B cell (primary cell): ENCODE measurements around the gene NLGN4Y. TPM values are rescaled to one million over a fixed set of nuclear protein-coding genes. Genes with fewer than 3 reads are reported as not detected.

Experiments
- ATAC-seq: fragments of 200-7000 bp; cut with Tn5 transposase; one replicate; pipeline ENCODE4 v1.10.0; 2021; ENCODE audit warnings: low read depth, mild to moderate bottlenecking, moderate number of reproducible peaks, moderate library complexity
- CTCF ChIA-PET: fragments of 350-600 bp; sonication (Branson Sonifier 250); formaldehyde crosslinking; loops from one replicate; lab custom pipeline; 2021; ENCODE audit warnings: antibody characterized with exemption, inconsistent platforms; lab: Charles Lee
- POLR2A ChIA-PET: fragments of 350-600 bp; sonication (Branson Sonifier 250); formaldehyde crosslinking; loops from one replicate; lab custom pipeline; 2021; ENCODE audit warnings: antibody characterized with exemption; lab: Charles Lee
- DNase-seq: peaks from one replicate; pipeline ENCODE4 v3.0.0; 2013
- H2AFZ ChIP-seq: 2 replicates; pipeline ENCODE4 v1.6.1; 2012; ENCODE audit warnings: mild to moderate bottlenecking, low read depth, low read length; ENCODE audit not compliant: insufficient read depth, poor library complexity, severe bottlenecking
- H3K27ac ChIP-seq, 2 donors: 1 replicate in 1 of 2; 2 replicates in 1 of 2; pipeline ENCODE4 v1.5.1; 2012 to 2013; ENCODE audit warnings: low read length in 2 of 2, mild to moderate bottlenecking in 2 of 2, moderate library complexity in 1 of 2
- H3K27me3 ChIP-seq, 4 experiments: fragments of 200-600 bp in 1 of 4; sonication (generic) in 1 of 4; replicated peaks in 1 of 4; 1 replicate in 2 of 4; 2 replicates in 2 of 4; pipeline versions ENCODE4 v1.6.1 to v1.7.0; 2013 to 2016; ENCODE audit warnings: low read length in 3 of 4, mild to moderate bottlenecking in 2 of 4, mixed read lengths in 1 of 4, moderate library complexity in 1 of 4; ENCODE audit not compliant: insufficient read depth in 4 of 4, control insufficient read depth in 3 of 4; ENCODE audit errors: control extremely low read depth in 1 of 4
- H3K36me3 ChIP-seq, 2 experiments: replicated peaks in 1 of 2; 1 replicate in 1 of 2; 2 replicates in 1 of 2; pipeline versions ENCODE4 v1.6.1 to v1.7.1; 2013; ENCODE audit warnings: low read length in 1 of 2; ENCODE audit not compliant: insufficient read depth in 2 of 2, control insufficient read depth in 1 of 2; ENCODE audit errors: control extremely low read depth in 1 of 2, extremely low read depth in 1 of 2
- H3K4me1 ChIP-seq, 2 donors: fragments of 200-600 bp in 1 of 2; sonication (generic) in 1 of 2; 1 replicate in 1 of 2; 2 replicates in 1 of 2; pipeline versions ENCODE4 v1.5.1 to v1.6.1; 2013 to 2017; ENCODE audit warnings: low read length in 2 of 2; ENCODE audit not compliant: control insufficient read depth in 2 of 2, insufficient read depth in 2 of 2
- H3K4me2 ChIP-seq: replicated peaks from 2 replicates; pipeline ENCODE3; 2012; ENCODE audit warnings: mild to moderate bottlenecking, low read depth, low read length; ENCODE audit not compliant: poor library complexity, severe bottlenecking
- H3K4me3 ChIP-seq, 5 experiments: fragments of 200-600 bp in 1 of 5; sonication (generic) in 1 of 5; 1 replicate in 3 of 5; 2 replicates in 2 of 5; pipeline versions ENCODE4 v1.5.1 to v1.7.0; 2011 to 2016; ENCODE audit warnings: low read length in 4 of 5, mild to moderate bottlenecking in 4 of 5, low read depth in 2 of 5, control low read depth in 1 of 5, moderate library complexity in 1 of 5; ENCODE audit not compliant: insufficient read depth in 1 of 5; ENCODE audit errors: control extremely low read depth in 1 of 5, extremely low read depth in 1 of 5
- H3K79me2 ChIP-seq: fragments of 200-600 bp; sonication (generic); one replicate; pipeline ENCODE4 v1.6.0; 2016; ENCODE audit warnings: low read length; ENCODE audit not compliant: control insufficient read depth, insufficient read depth
- H3K9ac ChIP-seq: fragments of 200-600 bp; sonication (generic); 2 replicates; pipeline ENCODE4 v1.6.1; 2017; ENCODE audit warnings: mild to moderate bottlenecking, low read length, moderate library complexity
- H3K9me3 ChIP-seq, 3 donors: one replicate each; pipeline versions ENCODE4 v1.6.1 to v1.7.1; 2013; ENCODE audit warnings: low read length in 2 of 3; ENCODE audit not compliant: control insufficient read depth in 2 of 3, insufficient read depth in 1 of 3; ENCODE audit errors: control extremely low read depth in 1 of 3
- H4K20me1 ChIP-seq: 2 replicates; pipeline ENCODE4 v1.6.0; 2012; ENCODE audit warnings: mild to moderate bottlenecking, low read length; ENCODE audit not compliant: insufficient read depth, control insufficient read depth, poor library complexity, severe bottlenecking
- H3K27ac Mint-ChIP-seq: one replicate; pipeline ENCODE4 v1.8.0; 2021; ENCODE audit warnings: mixed read lengths
- H3K27me3 Mint-ChIP-seq: one replicate; pipeline ENCODE4 v1.8.0; 2021; ENCODE audit warnings: mixed read lengths
- H3K4me1 Mint-ChIP-seq: one replicate; pipeline ENCODE4 v1.8.0; 2021; ENCODE audit warnings: mixed read lengths
- H3K4me3 Mint-ChIP-seq: one replicate; pipeline ENCODE4 v1.8.0; 2021; ENCODE audit warnings: mixed read lengths
- H3K9me3 Mint-ChIP-seq: one replicate; pipeline ENCODE4 v1.8.0; 2022; ENCODE audit warnings: mixed read lengths; ENCODE audit not compliant: insufficient read depth
- CTCF ChIP-seq: fragments of 200-600 bp; IDR thresholded peaks from one replicate; pipeline ENCODE4 v1.8.0; 2022; ENCODE audit warnings: antibody characterized with exemption, mild to moderate bottlenecking
- EZH2 ChIP-seq: IDR thresholded peaks from 2 replicates; pipeline ENCODE4 v1.6.1; 2012; ENCODE audit warnings: borderline replicate concordance, low read depth, mild to moderate bottlenecking, moderate library complexity, low read length; ENCODE audit not compliant: insufficient read depth, poor library complexity, severe bottlenecking
- WGBS: methylation state at CpG from one replicate; pipeline ENCODE4 v1.1.5; 2013; ENCODE audit warnings: missing lambda C conversion rate; ENCODE audit not compliant: insufficient coverage; 5-methylcytosine and 5-hydroxymethylcytosine counted together
- intact Hi-C: fragments of 100-400 bp; cut with micrococcal nuclease; formaldehyde crosslinking; loops from one replicate; pipeline ENCODE4 v1.10.0; 2022
- polyA plus RNA-seq: library from polyadenylated mRNA; depleted of rRNA; stranded (reverse); fragments of >200 nt; gene quantifications from 2 replicates; pipeline ENCODE4 v1.2.3, GENCODE V29; 2012
- total RNA-seq, 2 donors: library from RNA; stranded (reverse); fragments of 120-200 nt in 1 of 2; gene quantifications; 1 replicate in 1 of 2; 2 replicates in 1 of 2; pipeline versions ENCODE4 v1.2.3 to v1.2.4, GENCODE V29; 2013 to 2022

NLGN4Y gene
- total and polyA plus RNA-seq, 2 donors (not counting 1 experiment from before 2014, with no cell fraction given), result 1.9 TPM; not detected in 1

DNA sequence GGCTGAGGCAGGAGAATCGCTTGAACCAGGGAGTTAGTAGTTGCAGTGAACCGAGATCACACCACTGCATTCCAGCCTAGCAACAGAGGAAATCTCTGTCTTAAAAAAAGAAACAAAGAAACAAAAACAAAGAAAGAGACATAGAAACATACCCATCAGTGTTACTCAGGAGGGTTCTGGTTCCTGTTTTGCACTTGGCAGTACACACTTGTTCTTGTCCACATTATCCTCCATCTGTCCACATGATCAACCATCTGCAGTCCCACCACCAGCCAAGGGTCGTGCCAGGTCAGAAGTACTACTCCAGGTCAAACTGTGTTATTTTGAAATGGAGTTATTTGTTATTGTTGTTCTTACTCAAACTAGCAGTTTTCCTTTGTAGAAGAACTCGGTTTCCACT is 62.4 kb downstream of the NLGN4Y start:
- Histone ChIP-seq H3K4me1 (no peaks in the 10 kb centered on the region), H3K27ac (no peak overlapping the region), H3K9ac (no peak overlapping the region), H3K4me2 (no peak overlapping the region), H3K36me3 (no peaks in the 10 kb centered on the region), H3K9me3 (peaks cover 0 to 3% (median 0%) of the 10 kb centered on the region in 3 donors), H3K79me2 (no peaks in the 10 kb centered on the region), H2AFZ (no peak overlapping the region), H3K4me3 (no peak overlapping the region), H4K20me1 (no peaks in the 10 kb centered on the region), H3K27me3 (no peaks in the 10 kb centered on the region)
- H3K4me3 Mint-ChIP-seq, result no peak overlapping the region
- no peaks in the 10 kb centered on the region for H3K9me3 Mint-ChIP-seq
- ChIA-PET POLR2A (no interaction called here), CTCF (no interaction called here)
- H3K27me3 Mint-ChIP-seq, result no peaks in the 10 kb centered on the region
- intact Hi-C loops, result no loop called here
- ATAC-seq (no peak), DNase-seq (no peak)
- no peaks in the 10 kb centered on the region for H3K4me1 Mint-ChIP-seq
- H3K27ac Mint-ChIP-seq, result no peak overlapping the region
- TF ChIP-seq CTCF, result no peak
- no peak for TF ChIP-seq EZH2
- no CpG with 5 or more reads among the region's 4 CpGs for WGBS

- Mint-ChIP-seq H3K4me3 (no peak overlapping the region), H3K4me1 (no peaks in the 10 kb centered on the region)
Observed at GRCh38 chrY:14601372-14601771, 77.0 kb downstream of the NLGN4Y start.

More at GRCh38 chrY:14601372-14601771, 77.0 kb downstream of the NLGN4Y start:
- Histone ChIP-seq H3K4me2 (no peak overlapping the region), H3K9ac (no peak overlapping the region), H3K4me1 (no peaks in the 10 kb centered on the region), H3K36me3 (no peaks in the 10 kb centered on the region), H3K9me3 (peaks cover 0 to 4% (median 0%) of the 10 kb centered on the region in 3 donors), H3K79me2 (no peaks in the 10 kb centered on the region), H4K20me1 (no peaks in the 10 kb centered on the region), H3K27me3 (no peaks in the 10 kb centered on the region), H3K27ac (no peak overlapping the region), H2AFZ (no peak overlapping the region), H3K4me3 (no peak overlapping the region)
- DNase-seq (no peak), ATAC-seq (no peak)
- intact Hi-C loops, result no loop called here
- TF ChIP-seq EZH2, result no peak
- TF ChIP-seq CTCF, result no peak
- Mint-ChIP-seq H3K27me3 (no peaks in the 10 kb centered on the region), H3K27ac (no peak overlapping the region), H3K9me3 (no peaks in the 10 kb centered on the region)
- CTCF ChIA-PET, result no interaction called here
- POLR2A ChIA-PET, result no interaction called here
- WGBS, result 100% methylated on average over 5 of the region's 11 CpGs
